ENCODE data around the gene WWOX.

WWOX gene

GRCh38 chr16:78431004-78431670, 331.7 kb downstream of the WWOX start:
- no peak for DNase-seq (ENCODE audit: low read depth in 1 of 2, low spot score in 1 of 2)

- DNase-seq (ENCODE audit: low read depth in 1 of 2, low spot score in 1 of 2): no peak
Observed at GRCh38 chr16:78431701-78432100, 332.2 kb downstream of the WWOX start.

- DNase-seq (ENCODE audit: low read depth in 1 of 2, low spot score in 1 of 2): no peak
Observed at GRCh38 chr16:78432451-78432850, 333.0 kb downstream of the WWOX start.

- no peak for DNase-seq (ENCODE audit: low read depth in 1 of 2, low spot score in 1 of 2)
Observed at GRCh38 chr16:78433116-78433515, 333.7 kb downstream of the WWOX start.

- DNase-seq (ENCODE audit: low read depth in 1 of 2, low spot score in 1 of 2): no peak
Observed at GRCh38 chr16:78434401-78434800, 334.9 kb downstream of the WWOX start.

GRCh38 chr16:78435260-78435659, 335.8 kb downstream of the WWOX start:
- DNase-seq (ENCODE audit: low read depth in 1 of 2, low spot score in 1 of 2): no peak

- DNase-seq (ENCODE audit: low read depth in 1 of 2, low spot score in 1 of 2): no peak
Observed at GRCh38 chr16:78436023-78436422, 336.6 kb downstream of the WWOX start.

- no peak for DNase-seq (ENCODE audit: low read depth in 1 of 2, low spot score in 1 of 2)
Observed at GRCh38 chr16:78436846-78437245, 337.4 kb downstream of the WWOX start.

GRCh38 chr16:78437352-78437968, 338.0 kb downstream of the WWOX start:
- peak in 1 of 2 donors; percentile 14 for DNase-seq (ENCODE audit: low read depth in 1 of 2, low spot score in 1 of 2)

- no peak for DNase-seq (ENCODE audit: low read depth in 1 of 2, low spot score in 1 of 2)
Observed at GRCh38 chr16:78438219-78438618, 338.8 kb downstream of the WWOX start.

GRCh38 chr16:78438632-78439031, 339.2 kb downstream of the WWOX start:
- DNase-seq (ENCODE audit: low read depth in 1 of 2, low spot score in 1 of 2): no peak

GRCh38 chr16:78439646-78440045, 340.2 kb downstream of the WWOX start:
- no peak for DNase-seq (ENCODE audit: low read depth in 1 of 2, low spot score in 1 of 2)

GRCh38 chr16:78441298-78441697, 341.8 kb downstream of the WWOX start:
- no peak for DNase-seq (ENCODE audit: low read depth in 1 of 2, low spot score in 1 of 2)

GRCh38 chr16:78443542-78444364, 344.3 kb downstream of the WWOX start:
- DNase-seq (ENCODE audit: low read depth in 1 of 2, low spot score in 1 of 2): no peak

- no peak for DNase-seq (ENCODE audit: low read depth in 1 of 2, low spot score in 1 of 2)
Observed at GRCh38 chr16:78445818-78446217, 346.4 kb downstream of the WWOX start.

GRCh38 chr16:78446486-78446885, 347.0 kb downstream of the WWOX start:
- DNase-seq (ENCODE audit: low read depth in 1 of 2, low spot score in 1 of 2): no peak

GRCh38 chr16:78446992-78447563, 347.6 kb downstream of the WWOX start:
- no peak for DNase-seq (ENCODE audit: low read depth in 1 of 2, low spot score in 1 of 2)

- no peak for DNase-seq (ENCODE audit: low read depth in 1 of 2, low spot score in 1 of 2)
Observed at GRCh38 chr16:78448658-78449271, 349.3 kb downstream of the WWOX start.

- no peak for DNase-seq (ENCODE audit: low read depth in 1 of 2, low spot score in 1 of 2)
Observed at GRCh38 chr16:78450255-78450654, 350.8 kb downstream of the WWOX start.

GRCh38 chr16:78452025-78452555, 352.6 kb downstream of the WWOX start:
- no peak for DNase-seq (ENCODE audit: low read depth in 1 of 2, low spot score in 1 of 2)

GRCh38 chr16:78455861-78456260, 356.4 kb downstream of the WWOX start:
- DNase-seq (ENCODE audit: low read depth in 1 of 2, low spot score in 1 of 2): no peak

Data from activated CD4-positive, alpha-beta T cell treated with anti-CD3 and anti-CD28 coated beads, Interleukin-2, amount 50 U/mL, for 24 hours (primary cell).